Measurements from ENCODE around the gene PAK4.
A peak's percentile ranks its signal among the peaks of the same experiment; 100 is the strongest.

The PAK4 gene

DNA sequence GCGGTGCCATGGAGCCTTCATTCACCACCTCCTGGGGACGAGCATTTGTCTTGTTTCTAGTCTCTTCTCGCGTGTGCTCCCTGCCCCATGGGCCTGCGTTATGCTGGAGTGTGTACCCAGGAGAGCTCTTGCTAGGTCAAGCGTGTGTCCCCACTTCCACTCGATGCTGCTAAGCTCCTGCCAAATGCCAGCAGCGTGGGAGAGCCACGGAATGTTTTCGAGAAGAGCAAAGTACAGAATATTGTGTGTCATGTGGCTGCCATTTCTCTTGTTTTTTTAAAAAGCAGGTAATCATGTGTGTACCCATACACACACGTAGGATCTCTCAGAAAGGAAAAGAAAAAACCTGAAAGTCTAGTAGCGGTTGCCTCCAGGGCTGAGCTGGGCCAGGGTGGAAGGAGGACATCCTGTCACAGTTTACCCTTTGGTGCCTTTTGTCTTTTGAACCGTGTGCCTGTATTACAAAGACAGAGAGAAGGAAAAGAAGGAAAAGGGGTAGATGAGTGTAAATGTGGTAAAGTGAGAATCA is 28.6 kb downstream of the PAK4 start:
- TF ChIP-seq, protein P1, sequence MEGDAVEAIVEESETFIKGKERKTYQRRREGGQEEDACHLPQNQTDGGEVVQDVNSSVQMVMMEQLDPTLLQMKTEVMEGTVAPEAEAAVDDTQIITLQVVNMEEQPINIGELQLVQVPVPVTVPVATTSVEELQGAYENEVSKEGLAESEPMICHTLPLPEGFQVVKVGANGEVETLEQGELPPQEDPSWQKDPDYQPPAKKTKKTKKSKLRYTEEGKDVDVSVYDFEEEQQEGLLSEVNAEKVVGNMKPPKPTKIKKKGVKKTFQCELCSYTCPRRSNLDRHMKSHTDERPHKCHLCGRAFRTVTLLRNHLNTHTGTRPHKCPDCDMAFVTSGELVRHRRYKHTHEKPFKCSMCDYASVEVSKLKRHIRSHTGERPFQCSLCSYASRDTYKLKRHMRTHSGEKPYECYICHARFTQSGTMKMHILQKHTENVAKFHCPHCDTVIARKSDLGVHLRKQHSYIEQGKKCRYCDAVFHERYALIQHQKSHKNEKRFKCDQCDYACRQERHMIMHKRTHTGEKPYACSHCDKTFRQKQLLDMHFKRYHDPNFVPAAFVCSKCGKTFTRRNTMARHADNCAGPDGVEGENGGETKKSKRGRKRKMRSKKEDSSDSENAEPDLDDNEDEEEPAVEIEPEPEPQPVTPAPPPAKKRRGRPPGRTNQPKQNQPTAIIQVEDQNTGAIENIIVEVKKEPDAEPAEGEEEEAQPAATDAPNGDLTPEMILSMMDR (IDR thresholded peaks at IDR 0.05; ENCODE audit: poor library complexity, severe bottlenecking): no peak
- peaks cover 17% of the 10 kb centered on the region for H3K4me1 ChIP-seq (ENCODE audit: insufficient read depth, poor library complexity, severe bottlenecking)
- H3K36me3 ChIP-seq (ENCODE audit: low read depth): no peaks in the 10 kb centered on the region
- peak overlapping the region; percentile 32 for H3K27ac ChIP-seq (ENCODE audit: poor library complexity, severe bottlenecking)
- no peaks in the 10 kb centered on the region for H3K9me3 ChIP-seq (ENCODE audit: severe bottlenecking)
- ATAC-seq (ENCODE audit: low read depth): no peak
- H3K27me3 ChIP-seq (ENCODE audit: insufficient read depth, poor library complexity, severe bottlenecking): no peaks in the 10 kb centered on the region
- no peak for DNase-seq (ENCODE audit: low spot score)
- no peak overlapping the region for H3K4me3 ChIP-seq (ENCODE audit: severe bottlenecking)

DNA sequence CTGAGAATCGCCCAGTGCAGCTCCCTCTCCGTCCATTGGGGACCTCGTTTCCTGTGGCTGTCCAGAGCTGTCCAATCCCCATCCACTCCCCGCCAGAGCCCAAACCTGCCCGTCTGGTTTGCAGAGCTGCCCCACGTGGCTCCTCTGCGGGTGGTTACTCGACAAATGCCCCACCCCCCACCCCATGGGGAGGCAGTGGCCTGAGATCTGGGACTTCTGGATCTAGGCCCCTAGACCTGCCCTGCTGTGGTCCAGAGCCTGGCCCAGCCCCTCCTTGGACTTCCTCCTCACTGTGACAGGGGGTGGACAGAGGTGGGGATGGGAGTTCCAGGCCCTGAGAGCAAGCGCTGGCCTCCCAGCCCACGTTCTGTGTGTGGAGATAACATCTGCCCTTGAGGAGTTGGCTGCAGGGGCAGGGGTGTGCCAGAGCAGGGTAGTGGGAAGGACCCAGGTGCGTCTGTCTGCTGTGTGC is 29.1 kb downstream of the PAK4 start:
- peak; percentile 75 for ATAC-seq (ENCODE audit: low read depth)
- DNase-seq (ENCODE audit: low spot score): no peak
- no peaks in the 10 kb centered on the region for H3K27me3 ChIP-seq (ENCODE audit: insufficient read depth, poor library complexity, severe bottlenecking)
- H3K4me3 ChIP-seq (ENCODE audit: severe bottlenecking): no peak overlapping the region
- TF ChIP-seq, protein P1 (IDR thresholded peaks at IDR 0.05; ENCODE audit: poor library complexity, severe bottlenecking): no peak
- no peaks in the 10 kb centered on the region for H3K9me3 ChIP-seq (ENCODE audit: severe bottlenecking)
- no peaks in the 10 kb centered on the region for H3K36me3 ChIP-seq (ENCODE audit: low read depth)
- H3K4me1 ChIP-seq (ENCODE audit: insufficient read depth, poor library complexity, severe bottlenecking): peaks cover 17% of the 10 kb centered on the region
- peak overlapping the region; percentile 32 for H3K27ac ChIP-seq (ENCODE audit: poor library complexity, severe bottlenecking)

DNA sequence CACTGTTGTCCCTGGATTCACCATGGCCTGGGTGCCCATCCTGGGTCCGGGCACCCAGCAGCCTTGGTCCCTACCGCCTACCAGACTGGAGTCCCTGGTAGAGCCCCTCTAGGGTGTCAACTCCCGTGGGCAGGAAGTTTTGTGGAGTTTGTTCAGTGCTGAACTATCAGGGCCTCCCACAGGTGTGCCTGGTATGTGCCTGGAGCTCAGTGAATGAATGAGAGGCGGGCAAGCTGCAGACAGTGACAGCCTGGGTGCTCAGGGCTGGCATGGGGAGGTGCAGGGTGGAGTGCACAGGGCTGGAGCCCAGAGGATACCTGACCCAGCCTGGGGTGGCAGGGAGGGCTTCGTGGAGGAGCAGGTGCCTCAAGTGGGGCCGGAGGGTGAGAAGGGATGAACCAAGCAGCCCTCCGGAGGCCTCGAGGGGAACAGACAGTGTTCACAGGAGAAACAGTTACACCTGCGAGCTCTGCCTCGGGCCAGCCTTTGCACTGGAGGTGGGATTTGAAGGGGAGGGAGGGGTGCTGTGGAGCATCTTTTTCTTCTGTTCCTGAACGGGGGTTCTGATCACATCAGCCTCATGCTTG is 29.6 kb downstream of the PAK4 start:
- TF ChIP-seq, protein P1 (IDR thresholded peaks at IDR 0.05; ENCODE audit: poor library complexity, severe bottlenecking): no peak

DNA sequence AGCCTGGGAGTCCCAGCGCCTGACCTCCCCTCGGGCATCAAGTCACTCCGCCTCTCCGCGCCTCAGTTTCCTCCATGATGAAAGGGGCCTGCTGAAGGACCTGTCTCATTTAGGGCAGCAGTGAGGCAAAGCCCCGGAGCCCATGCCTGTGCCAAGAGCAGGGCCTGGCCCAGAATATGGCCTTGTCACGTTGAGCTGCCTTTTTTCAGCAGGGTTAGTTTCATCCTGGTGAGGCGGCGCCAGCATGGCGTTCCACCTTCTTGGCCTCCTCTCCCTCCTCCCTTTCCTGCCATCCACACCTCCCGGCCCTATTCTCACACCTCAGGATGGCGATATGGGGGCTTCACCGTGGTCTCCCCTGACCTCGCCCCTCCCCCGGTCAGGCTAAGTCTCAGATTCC is 30.2 kb downstream of the PAK4 start:
- Histone ChIP-seq H3K27ac (ENCODE audit: poor library complexity, severe bottlenecking) (peak overlapping the region; percentile 32), H3K36me3 (ENCODE audit: low read depth) (no peaks in the 10 kb centered on the region), H3K4me1 (ENCODE audit: insufficient read depth, poor library complexity, severe bottlenecking) (peaks cover 23% of the 10 kb centered on the region), H3K9me3 (ENCODE audit: severe bottlenecking) (no peaks in the 10 kb centered on the region), H3K27me3 (ENCODE audit: insufficient read depth, poor library complexity, severe bottlenecking) (no peaks in the 10 kb centered on the region), H3K4me3 (ENCODE audit: severe bottlenecking) (no peak overlapping the region)
- TF ChIP-seq, protein P1 (IDR thresholded peaks at IDR 0.05; ENCODE audit: poor library complexity, severe bottlenecking): no peak
- DNase-seq (ENCODE audit: low spot score): no peak
- ATAC-seq (ENCODE audit: low read depth): no peak

More for the DNA sequence above, 29.6 kb downstream of the PAK4 start:
- Histone ChIP-seq H3K27me3 (ENCODE audit: insufficient read depth, poor library complexity, severe bottlenecking) (no peaks in the 10 kb centered on the region), H3K27ac (ENCODE audit: poor library complexity, severe bottlenecking) (peak overlapping the region; percentile 32), H3K36me3 (ENCODE audit: low read depth) (no peaks in the 10 kb centered on the region), H3K4me3 (ENCODE audit: severe bottlenecking) (no peak overlapping the region), H3K9me3 (ENCODE audit: severe bottlenecking) (no peaks in the 10 kb centered on the region), H3K4me1 (ENCODE audit: insufficient read depth, poor library complexity, severe bottlenecking) (peaks cover 18% of the 10 kb centered on the region)
- DNase-seq (ENCODE audit: low spot score): no peak
- no peak; the same call in 2 of the 3 replicates for ATAC-seq (ENCODE audit: low read depth)

Data from RWPE2 (cell line).